HG02798 (cell line): ENCODE measurements around the gene KCNG4.
"Not testable (repeated sequence)": the region's sequence is repeated elsewhere in the genome, so short reads cannot be mapped to it uniquely, and the experiment has no call there.

Experiments used
- ATAC-seq: cut with Tn5 transposase; IDR thresholded peaks from one replicate; pipeline ENCODE4 v1.9.1; 2021; ENCODE audit warnings: mild to moderate bottlenecking; ENCODE audit not compliant: unreplicated experiment, poor library complexity

Gene KCNG4

DNA sequence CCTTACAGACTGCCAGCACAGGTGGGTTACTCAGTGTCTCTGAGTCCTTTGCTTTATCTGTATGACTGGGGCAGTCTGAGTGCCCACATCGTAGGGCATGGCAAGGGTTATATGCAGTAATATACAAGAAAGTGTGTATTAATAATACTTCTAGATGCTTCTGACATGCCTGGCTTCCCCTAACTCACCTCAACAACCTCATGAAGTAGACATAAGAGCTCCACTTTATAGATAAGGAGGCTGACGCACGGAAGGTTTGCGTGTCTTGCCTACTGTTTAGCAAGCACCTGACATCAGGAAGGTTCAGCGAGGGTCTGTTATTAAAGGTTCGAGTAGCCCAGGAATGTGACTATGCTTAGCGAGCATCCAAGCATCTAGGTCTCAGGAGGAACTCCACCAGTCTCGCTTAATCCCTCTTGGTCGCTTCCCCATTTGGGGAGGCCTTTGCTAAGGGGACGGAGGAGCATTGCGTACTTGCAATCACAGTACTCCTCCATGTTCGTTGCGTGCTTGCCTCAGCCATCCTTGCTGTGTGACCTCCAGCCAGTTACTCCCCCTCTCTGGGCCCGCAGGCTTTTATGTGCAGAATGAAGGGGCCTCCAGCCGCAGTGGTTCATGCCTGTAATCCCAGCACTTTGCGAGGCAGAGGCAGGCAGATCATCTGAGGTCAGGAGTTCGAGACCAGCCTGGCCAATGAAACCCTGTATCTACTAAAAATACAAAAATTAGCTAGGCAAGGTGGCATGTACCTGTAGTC is 1.6 kb downstream of the KCNG4 start:
- no peak for ATAC-seq

DNA sequence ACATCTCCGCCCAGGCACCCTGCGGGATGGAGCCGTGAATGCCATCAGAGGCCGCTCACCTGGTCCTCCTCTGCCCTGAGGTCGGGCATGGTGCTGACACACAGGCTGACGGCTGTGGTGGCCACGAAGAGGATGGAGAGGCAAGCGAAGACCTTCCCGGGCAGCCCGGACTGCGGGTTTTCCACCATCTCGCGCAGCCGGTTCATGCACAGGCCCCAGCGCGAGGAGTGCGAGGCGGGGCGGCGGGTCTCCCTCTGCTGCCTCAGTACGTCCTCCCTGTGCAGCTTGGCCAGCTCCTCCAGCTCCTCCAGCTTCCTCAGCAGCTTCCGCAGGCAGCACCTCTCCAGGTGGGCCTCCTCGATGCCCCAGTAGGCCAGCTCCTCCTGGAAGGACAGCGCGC is 3.1 kb downstream of the KCNG4 start:
- no peak for ATAC-seq

DNA sequence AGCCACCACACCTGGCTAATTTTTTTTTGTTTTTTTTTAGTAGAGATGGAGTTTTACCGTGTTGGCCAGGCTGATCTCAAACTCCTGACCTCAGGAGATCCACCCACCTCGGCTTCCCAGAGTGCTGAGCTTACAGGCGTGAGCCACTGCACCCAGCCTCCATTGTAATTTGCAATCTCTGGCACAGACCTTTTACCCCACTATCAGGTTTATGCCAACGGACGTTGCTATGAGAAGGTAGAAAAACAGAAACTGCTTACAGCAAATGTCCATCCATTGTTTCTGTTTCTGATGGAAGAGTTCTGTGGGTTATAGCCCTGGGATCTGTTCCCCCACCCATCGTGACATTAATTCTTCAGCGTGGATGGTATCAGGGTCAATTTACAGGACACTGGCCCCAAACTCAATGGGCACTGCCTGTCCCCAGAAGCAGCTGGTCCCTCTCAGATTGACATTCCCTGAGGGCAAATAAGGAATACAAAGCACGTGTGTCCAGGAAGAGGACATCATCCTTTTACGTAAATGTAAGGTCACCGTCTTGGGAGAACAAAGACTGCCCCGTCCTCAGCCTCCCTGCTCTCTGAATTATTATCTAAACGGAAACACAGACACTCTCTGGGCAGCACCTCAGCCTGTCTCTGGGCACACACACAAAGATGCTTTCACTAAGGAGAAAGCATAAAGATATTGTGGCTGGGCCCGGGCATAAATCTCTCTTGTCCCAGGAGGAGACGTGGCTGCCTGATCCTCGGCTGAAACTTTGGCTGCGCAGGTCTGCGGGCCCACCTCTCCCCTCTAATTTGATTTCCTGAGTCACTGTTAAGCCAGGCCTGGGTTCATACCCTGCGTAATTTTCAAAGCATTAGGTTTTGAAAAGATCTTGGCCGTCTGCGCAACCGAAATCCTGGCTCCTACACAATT is 5.2 kb downstream of the KCNG4 start:
- ATAC-seq = no peak

DNA sequence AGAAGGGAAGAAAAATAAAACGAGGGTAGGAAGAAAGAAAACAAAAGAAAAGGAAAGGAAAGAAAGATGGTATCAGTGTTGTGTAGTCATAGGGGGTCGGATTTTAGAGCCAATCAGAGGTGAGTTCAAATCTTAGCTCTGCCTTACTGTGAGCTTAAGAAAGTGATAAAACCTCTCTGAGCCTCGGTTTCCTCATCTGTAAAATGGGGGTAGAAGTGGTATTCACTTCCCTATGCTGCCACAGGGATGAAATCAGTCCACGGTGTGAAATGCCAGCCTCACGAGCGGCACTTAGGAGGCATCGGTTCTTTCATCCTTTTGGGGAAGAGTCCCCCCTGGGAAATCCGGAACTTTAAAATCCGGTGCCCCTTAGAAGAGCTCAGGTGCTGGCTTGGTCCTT is 6.1 kb downstream of the KCNG4 start:
- ATAC-seq = no peak

DNA sequence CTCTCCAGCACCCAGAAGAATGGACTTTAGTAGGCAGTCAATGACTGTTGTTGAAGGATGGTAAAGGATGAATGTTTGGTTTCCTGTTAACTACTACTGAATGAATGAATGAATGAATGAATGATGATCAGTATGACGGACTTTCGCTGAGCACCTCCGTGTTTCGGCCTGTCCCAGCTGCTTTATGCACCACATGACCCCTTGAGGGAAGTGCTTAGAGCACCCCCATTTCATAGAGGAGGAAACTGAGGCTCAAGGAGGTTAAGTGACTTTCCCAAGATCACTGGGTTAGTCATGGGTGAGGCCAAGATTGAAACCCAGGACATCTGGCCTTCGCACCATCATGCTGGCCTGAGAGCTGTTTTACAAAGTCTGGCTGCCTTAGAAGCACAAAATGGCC is 6.8 kb downstream of the KCNG4 start:
- ATAC-seq = no peak

DNA sequence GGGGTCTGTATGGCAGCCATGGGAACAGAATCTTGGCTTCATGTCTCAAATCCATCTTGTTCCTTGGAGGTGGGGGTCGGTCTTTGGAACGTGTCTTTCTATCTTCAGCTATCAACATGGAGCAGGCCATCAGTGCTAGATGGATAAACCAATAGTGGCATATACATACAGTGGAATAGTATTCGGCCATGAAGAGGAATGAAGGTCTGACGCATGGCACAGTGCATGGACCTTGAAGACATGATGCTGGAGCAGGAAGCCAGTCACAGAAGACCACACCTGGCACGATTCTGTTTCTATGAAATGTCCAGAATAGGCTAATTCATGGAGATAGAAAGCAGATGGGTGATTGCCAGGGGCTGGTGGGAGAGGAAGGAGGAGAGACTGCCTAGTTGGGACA is 7.8 kb downstream of the KCNG4 start:
- ATAC-seq = no peak

DNA sequence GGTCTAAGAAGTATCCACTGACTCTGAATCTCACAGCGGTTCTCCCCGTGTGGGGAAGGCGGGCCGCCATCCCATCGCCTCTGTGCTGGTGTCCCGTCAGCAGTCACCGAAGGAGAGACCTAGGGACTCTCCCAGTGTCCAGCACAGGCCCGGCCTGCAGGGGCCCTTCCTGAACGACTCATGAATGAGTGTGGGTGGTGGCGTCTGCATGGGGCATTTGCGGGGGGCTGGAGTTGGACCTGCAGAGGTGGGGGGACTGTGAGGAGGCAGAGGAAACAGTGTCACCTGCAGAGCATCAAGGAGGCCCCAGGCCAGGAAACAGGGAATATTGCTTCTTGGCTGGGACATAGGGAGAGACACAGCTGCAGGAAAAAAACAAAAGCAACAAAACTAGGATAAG is 10.3 kb downstream of the KCNG4 start:
- ATAC-seq = no peak

DNA sequence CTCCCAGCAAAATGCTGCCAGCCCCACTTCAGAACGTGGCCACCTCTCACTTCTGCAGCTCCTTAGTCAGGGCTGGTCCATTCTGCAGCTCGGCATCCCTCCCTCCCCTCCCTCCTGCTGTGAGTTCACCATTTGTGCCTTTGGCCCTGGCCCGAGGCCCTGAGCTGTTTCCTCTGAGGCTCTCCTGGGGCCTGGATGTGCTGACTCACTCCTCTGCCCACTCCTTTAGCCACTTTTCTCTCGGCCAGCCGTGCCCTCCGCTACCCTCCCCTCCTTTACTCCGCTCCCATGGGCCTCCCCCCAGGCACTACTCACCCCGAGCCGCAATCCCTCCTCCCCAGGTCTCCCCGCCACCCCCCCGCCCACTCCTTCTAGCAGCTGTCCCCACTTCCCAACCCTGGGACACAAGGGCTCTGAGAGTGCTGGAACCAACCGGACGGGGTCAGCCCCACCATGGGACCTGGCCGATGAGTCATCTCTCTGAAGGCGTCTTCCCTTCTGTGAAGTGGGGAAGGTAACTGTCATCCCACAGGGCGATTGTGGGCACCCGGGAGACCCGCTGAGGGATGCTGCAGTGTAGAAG is 11.5 kb downstream of the KCNG4 start:
- ATAC-seq = no peak

DNA sequence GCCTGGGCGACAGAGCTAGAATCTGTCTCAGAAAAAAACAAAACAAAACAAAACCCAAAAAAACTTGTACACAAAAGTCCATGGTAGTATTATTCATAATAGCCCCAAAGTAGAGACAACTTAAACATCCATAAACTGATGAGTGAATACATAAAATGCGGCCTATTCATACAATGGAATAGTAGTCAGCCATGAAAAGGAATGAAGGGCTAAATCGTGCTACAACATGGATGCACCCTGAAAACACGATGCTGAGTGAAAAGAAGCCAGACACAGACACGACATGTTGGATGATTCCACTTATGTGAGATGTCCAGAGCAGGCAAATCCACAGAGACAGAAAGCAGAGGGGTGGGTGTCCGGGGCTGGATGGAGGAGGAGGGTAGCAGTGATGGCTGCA is 12.3 kb downstream of the KCNG4 start:
- no peak for ATAC-seq

DNA sequence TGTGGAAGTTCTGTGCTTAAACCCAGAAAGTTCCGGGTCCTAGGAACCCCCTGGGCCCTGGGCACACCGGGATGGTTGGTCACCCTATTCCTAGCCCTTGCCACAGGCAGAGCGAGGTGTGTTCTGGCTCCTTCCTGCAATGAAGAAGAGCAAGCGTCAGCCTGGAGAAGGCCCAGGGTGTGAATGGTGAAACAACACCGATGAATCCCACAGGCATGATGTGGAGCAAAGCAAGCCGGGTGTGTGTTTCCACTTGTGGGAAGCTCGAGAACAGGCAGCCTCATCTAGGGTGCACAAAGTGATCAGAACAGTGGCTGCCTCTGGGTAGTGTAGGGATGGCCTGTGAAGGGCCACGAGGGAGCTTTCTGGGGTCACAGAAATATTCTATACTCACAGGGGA is 13.8 kb downstream of the KCNG4 start:
- no peak for ATAC-seq

DNA sequence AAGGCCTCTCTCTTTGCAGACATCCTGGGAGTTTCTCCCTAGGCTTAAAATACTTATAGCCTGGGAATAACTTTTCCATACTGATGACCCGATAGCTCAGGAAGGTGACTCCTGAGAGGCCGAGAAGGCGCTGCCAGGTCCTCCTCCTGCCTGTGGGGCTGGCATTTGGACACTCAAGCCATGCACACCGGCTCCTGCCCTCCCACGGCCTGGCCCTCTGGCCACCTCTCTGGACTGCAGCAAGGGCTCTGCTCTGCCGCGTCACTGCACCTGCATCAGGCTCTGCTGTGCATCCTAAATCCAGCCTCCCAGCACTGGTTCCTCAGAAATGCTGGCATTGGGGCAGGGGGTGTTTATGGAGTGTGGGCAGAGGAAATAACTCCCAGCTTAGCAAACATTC is 14.2 kb downstream of the KCNG4 start:
- no peak for ATAC-seq

DNA sequence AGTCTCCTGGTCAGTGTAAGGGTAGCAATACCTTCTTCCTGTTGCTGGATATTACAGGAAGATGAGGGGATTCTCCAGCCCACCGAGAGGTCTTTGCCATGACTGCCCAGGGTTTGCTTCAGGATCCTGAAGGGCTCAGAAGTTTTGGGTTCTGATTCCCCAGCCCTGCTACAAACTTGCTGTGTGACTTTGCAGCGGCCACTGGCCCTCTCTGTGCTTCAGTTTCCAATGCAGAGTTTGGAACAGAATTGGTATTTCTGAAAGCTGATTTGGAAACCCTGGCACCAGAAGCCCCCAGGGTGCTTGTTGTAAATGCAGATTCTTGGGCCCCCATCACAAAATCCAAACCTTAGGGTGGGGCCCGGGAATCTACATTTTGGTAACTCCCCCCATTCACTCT is 14.7 kb downstream of the KCNG4 start:
- ATAC-seq = no peak

DNA sequence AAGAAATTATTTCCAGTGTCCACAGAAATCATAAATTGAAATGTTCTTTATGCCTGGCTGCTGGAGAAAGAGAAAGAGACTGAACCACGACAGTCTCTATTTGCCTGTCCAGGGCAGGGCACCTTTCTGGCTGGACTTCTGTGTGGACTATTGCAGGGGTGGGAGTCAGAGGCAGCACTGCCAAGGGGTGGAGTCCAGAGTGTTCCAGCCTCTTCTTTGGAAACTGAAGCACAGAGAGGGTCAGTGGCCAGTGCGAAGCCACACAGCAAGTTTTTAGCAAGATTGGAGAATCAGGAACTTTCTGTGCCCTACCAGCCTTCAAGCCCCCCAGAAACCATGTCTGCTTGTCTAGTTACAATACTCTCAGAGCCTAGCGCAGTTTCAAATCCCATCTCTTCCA is 15.3 kb downstream of the KCNG4 start:
- ATAC-seq = no peak

DNA sequence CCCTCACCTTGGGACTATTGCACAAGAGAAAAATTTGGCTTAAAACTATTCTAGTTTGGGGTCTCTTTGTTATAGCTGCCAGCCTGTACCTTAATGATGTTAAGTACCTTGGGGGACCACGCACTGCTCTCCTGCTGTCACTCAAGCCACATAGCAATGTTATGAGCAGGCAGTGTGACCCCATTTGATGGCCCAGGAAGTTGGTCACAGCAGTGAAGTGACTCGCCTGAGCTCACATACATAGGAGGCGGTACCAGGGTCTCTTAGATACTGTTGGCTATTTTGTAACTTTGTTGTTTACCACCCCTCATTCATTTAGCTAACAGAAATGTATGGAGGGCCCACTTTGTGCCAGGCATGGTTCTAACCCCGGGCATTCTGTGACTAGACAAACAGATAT is 16.4 kb downstream of the KCNG4 start:
- ATAC-seq = no peak

DNA sequence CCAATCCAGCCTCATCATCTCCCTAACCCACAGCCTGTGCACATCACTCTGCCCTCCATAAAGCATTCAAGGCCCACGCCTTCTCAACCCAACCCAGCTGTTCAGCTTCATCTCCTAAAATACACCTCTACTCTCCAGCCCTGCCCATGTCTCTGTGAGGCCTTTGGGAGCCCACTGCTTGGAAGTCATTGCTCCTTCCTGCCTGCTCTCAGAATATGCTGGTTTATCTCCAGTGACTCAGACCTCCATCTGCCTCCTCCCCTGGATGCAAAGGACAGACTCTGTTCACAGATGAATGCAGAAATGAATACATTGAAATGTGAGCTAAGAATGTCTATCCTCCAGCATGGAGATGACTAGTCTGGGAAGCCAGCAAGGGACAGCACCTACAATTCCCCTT is 19.0 kb downstream of the KCNG4 start:
- no peak for ATAC-seq

DNA sequence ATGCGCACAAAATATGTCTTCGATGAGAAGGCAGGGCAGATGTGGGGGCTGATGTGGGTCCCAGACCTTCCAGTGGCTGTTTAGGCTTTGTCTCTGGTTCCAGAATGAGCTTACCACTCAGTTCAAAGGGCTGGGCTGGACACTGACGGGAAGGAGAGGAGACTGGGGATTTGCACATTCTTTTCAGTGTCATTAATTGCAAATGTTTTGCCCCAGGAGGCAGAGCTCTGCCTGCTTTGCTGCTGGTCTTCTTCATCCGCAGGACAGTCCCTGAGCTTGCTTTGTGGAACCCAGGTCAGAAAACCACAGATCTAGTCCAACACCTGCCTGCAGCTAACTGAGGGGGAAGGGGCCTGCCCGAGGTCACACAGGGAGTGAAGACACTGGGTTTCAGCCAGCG is 20.9 kb downstream of the KCNG4 start:
- no peak for ATAC-seq

DNA sequence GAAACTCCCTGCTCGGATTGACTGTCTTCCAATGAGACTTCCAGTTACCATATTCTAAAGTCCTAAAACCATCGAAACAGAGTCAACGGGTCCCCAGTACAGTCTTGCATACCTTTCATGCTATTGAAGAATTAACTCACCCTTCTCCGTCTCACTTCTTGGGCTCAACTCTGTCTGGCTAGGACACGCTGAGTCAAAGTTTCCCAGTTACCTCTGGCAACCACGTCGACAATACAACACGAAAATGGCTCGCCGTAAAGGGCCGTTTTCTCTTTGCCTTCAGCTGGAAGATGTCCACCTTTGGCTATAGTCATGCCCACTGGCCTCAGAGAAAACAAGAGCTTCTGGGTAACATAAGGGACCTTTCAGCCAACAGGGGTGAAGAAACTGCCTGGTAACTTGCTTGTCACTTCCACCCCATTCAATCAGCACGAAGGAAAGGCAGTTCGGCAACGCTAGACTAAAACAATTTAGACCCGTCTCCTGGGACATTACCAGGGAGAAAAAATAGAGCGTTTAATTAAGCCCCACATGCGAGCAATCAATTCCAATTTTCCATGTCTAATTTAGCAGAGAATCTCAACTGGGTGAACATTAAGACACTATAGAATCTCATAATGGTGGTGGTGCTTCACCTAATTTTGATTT is 21.5 kb downstream of the KCNG4 start:
- ATAC-seq = no peak

DNA sequence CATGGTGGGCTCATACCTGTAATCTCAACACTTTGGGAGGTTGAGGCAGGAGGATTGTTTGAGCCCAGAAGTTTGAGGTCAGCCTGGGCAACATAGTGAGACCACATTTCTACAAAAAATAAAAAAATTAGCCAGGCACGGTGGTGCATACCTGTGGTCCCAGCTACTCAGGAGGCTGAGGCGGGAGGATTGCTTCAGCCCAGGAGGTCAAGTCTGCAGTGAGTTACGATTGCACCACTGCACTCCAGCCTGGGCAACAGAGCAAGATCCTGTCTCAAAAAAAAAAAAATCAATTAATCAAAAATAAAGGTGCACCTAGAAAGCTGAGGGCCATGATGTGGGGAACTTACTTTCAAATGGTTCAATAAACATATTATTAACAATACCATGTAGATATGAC is 23.7 kb downstream of the KCNG4 start:
- not testable (repeated sequence) for ATAC-seq

DNA sequence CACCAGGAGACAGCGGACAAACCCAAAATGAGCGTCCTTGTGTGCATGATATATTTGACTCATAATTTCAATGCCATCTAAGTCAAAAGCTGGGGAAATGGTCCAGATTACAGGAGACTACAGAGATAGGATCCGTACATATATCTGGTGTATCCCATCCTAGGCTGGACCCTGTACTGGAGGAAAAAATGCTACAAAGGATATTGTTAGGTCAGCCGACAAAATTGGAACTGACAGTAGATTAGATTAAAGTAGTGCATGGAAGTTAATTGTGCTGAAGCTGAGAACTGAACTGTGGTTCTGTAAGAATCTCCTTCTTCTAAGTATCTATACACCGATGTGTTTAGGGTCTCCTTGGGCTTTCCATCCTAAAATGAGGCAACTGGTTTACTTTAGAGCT is 24.3 kb downstream of the KCNG4 start:
- ATAC-seq = no peak

DNA sequence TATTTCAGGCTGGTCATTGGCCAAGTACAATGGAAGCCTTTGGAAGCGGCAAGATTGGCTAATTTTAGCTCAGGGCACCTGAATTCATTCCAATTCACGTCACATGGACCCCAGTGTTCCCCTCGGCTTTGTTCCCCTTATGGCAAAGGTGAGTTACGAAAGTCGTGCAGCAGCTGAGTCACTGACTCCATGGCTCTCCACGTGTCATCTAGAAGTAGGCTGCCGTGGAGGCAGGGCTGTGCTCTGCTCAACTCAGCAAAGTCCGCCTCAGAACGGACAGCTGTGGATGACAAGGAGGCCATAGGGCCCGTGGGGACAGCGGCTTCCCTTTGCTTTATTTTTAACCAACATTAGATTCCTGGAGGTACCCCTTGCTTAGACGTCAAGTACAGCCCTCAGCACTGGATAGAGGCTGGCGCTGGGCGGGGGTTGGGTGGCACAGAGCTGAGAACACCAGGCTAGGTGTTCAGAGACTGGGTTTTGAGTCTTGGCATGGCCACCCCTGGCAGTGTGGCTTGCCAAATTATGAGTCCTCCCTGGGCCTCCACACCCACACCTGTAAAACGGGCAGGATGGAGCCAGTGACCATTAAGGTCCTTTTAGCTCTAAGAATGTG is 25.3 kb downstream of the KCNG4 start:
- ATAC-seq = no peak
